Measurements from ENCODE around the gene EZH1.

EZH1 gene

DNA sequence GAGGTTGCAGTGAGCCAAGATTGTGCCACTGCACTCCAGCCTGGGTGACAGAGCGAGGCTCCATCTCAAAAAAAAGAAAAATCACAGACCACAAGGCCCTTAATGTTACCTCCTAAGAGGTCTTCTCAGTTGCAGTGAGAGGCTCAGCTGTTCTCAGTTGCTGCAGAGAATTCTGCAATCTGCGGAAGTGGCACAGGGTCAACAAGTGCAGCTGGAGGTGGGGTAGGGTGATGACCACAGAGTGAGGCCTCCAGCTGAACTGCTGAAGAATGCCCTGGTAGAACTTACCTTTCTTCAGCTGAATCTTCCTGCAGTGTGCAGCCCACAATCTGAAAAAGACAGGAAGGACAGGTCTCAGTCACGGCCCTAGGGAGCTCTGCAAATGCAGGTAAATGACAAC lies 36.3 kb downstream of the EZH1 start:
- Mint-ChIP-seq H3K27me3 (ENCODE audit: low read depth) (no peaks in the 10 kb centered on the region), H3K9me3 (no peaks in the 10 kb centered on the region), H3K4me3 (no peak overlapping the region), H3K4me1 (ENCODE audit: low read depth) (peaks cover 14% of the 10 kb centered on the region), H3K27ac (no peak overlapping the region), H3K36me3 (ENCODE audit: low read depth) (peaks cover 61% of the 10 kb centered on the region)
- DNase-seq (ENCODE audit: low spot score), result no peak

DNA sequence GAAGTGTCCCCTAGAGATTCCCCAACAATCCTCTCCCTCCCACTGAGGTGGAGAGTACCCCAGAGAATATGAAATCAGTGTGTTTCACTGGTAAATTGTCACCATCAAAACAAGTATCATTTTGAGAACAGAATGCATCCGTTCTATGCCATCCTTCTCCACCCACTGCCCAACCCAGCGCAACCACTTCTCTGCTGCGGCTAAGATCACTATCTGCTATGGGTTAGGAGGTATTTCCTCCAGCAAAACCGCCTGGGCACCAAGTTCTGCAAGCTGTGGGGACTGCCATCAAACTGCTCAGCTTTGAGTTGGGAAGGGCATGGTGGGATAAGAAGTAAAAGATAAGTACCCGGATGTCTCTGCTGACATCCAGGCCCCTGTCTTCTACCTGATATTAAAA lies 38.1 kb downstream of the EZH1 start:
- H3K27me3 Mint-ChIP-seq (ENCODE audit: low read depth), result no peaks in the 10 kb centered on the region
- H3K27ac Mint-ChIP-seq, result no peak overlapping the region
- H3K36me3 Mint-ChIP-seq (ENCODE audit: low read depth), result peaks cover 65% of the 10 kb centered on the region
- H3K4me3 Mint-ChIP-seq, result no peak overlapping the region
- peak; percentile 49 for DNase-seq (ENCODE audit: low spot score)
- H3K4me1 Mint-ChIP-seq (ENCODE audit: low read depth), result peaks cover 14% of the 10 kb centered on the region
- H3K9me3 Mint-ChIP-seq, result no peaks in the 10 kb centered on the region

DNA sequence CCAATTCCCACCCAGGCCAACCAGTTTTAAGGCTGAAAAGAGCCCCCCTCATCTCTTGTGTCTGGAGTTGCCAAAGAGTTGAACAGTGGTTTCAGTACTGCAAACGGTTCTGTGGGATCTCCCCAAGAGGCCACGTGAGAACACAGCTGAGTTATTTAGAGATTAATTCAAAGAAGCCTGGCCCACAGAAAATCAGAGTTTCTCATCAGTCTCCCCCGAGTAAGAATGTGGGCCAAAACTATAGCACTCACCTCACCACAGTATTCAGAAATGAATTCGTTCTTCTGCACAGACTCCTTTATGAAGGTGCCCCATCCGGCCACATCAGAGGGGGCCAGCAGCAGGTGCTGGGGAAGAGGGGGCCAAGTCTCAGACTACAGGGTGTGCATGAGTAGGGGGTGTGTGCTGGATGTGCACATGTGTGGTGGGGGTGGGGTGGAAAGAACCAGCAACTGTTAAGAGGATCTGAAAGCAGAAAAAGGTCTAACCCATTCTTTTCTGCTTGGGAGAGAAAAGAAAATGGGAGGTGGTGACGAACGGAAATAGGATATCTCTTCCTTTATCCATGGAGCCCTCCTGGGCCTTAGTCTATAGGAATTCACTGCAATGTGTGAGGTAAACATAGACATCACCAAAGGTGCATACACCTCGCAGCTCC lies 39.9 kb downstream of the EZH1 start:
- Mint-ChIP-seq H3K9me3 (no peaks in the 10 kb centered on the region), H3K4me3 (no peak overlapping the region), H3K27ac (no peak overlapping the region), H3K4me1 (ENCODE audit: low read depth) (peaks cover 14% of the 10 kb centered on the region), H3K27me3 (ENCODE audit: low read depth) (no peaks in the 10 kb centered on the region), H3K36me3 (ENCODE audit: low read depth) (peaks cover 64% of the 10 kb centered on the region)
- peak; percentile 48 for DNase-seq (ENCODE audit: low spot score)

DNA sequence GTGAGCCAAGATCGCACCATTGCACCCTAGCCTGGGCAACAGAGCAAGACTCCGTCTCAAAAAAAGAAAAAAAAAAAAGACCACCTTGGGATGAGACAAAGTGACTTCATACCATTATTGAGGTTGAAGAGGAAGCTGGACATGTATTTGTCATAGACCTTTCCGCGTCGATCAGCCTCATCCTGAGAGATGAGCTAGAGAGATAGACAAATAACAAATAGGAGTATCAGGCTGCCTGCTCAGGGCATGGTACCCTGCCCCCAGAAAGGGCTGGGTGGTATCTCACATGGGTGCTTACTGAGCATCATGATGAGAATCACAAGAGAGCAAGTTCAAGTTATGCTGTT lies 40.4 kb downstream of the EZH1 start:
- peaks cover 14% of the 10 kb centered on the region for H3K4me1 Mint-ChIP-seq (ENCODE audit: low read depth)
- H3K9me3 Mint-ChIP-seq, result no peaks in the 10 kb centered on the region
- no peak for DNase-seq (ENCODE audit: low spot score)
- H3K36me3 Mint-ChIP-seq (ENCODE audit: low read depth), result peaks cover 61% of the 10 kb centered on the region
- H3K27ac Mint-ChIP-seq, result no peak overlapping the region
- H3K27me3 Mint-ChIP-seq (ENCODE audit: low read depth), result no peaks in the 10 kb centered on the region
- no peak overlapping the region for H3K4me3 Mint-ChIP-seq

- H3K4me3 Mint-ChIP-seq, result no peak overlapping the region
- no peak for DNase-seq (ENCODE audit: low spot score)
- H3K36me3 Mint-ChIP-seq (ENCODE audit: low read depth), result peaks cover 45% of the 10 kb centered on the region
- no peaks in the 10 kb centered on the region for H3K9me3 Mint-ChIP-seq
- no peak overlapping the region for H3K27ac Mint-ChIP-seq
- no peaks in the 10 kb centered on the region for H3K27me3 Mint-ChIP-seq (ENCODE audit: low read depth)
- peaks cover 14% of the 10 kb centered on the region for H3K4me1 Mint-ChIP-seq (ENCODE audit: low read depth)
These were observed 42.4 kb downstream of the EZH1 start for GRCh38 chr17:42702446-42702845.

DNA sequence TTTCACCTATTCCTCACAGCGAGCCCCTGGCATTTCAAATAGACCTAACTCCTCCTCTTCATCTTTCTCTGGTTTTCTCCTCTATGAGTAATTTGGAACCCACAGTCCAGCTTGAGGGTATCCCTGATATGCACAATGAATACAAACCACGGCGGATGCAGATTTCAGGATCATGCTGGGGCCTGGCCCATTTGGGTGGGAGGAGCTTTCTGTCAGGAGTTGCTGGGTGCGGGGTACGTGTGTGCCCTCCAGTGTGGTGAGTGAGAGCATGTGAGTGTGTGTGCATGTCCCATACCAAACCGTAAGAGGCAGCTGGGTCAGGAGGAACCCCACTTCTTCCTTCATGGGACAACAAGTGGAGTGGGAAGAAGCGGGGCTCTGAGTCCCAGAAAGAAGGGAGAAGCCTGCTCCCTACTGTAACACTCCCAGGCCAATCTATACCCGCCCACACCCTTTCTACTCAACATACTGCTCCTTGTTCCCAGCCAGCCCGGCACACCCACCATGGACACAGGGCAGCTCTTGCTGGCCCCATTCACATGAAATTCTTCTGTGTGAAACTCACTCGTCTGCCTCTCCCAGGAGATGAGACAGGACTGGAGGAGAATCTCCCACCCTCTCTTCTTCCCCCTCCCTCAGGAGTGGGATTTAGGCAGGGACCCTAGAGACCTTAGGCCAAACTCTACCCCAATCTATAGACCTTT lies 44.1 kb downstream of the EZH1 start:
- Mint-ChIP-seq H3K4me3 (no peak overlapping the region), H3K27ac (no peak overlapping the region), H3K9me3 (no peaks in the 10 kb centered on the region), H3K36me3 (ENCODE audit: low read depth) (peaks cover 38% of the 10 kb centered on the region), H3K4me1 (ENCODE audit: low read depth) (peaks cover 5% of the 10 kb centered on the region), H3K27me3 (ENCODE audit: low read depth) (no peaks in the 10 kb centered on the region)
- no peak for DNase-seq (ENCODE audit: low spot score)

GRCh38 chr17:42699415-42699740 lies 45.5 kb downstream of the EZH1 start:
- H3K9me3 Mint-ChIP-seq, result no peaks in the 10 kb centered on the region
- no peak for DNase-seq (ENCODE audit: low spot score)
- H3K27me3 Mint-ChIP-seq (ENCODE audit: low read depth), result no peaks in the 10 kb centered on the region
- peaks cover 29% of the 10 kb centered on the region for H3K36me3 Mint-ChIP-seq (ENCODE audit: low read depth)
- no peak overlapping the region for H3K4me3 Mint-ChIP-seq
- H3K4me1 Mint-ChIP-seq (ENCODE audit: low read depth), result no peaks in the 10 kb centered on the region
- no peak overlapping the region for H3K27ac Mint-ChIP-seq

- Mint-ChIP-seq H3K4me1 (ENCODE audit: low read depth) (no peaks in the 10 kb centered on the region), H3K4me3 (no peak overlapping the region), H3K27ac (no peak overlapping the region), H3K9me3 (no peaks in the 10 kb centered on the region), H3K36me3 (ENCODE audit: low read depth) (peaks cover 26% of the 10 kb centered on the region), H3K27me3 (ENCODE audit: low read depth) (no peaks in the 10 kb centered on the region)
- no peak for DNase-seq (ENCODE audit: low spot score)
These were observed 46.0 kb downstream of the EZH1 start for GRCh38 chr17:42698736-42699414.

DNA sequence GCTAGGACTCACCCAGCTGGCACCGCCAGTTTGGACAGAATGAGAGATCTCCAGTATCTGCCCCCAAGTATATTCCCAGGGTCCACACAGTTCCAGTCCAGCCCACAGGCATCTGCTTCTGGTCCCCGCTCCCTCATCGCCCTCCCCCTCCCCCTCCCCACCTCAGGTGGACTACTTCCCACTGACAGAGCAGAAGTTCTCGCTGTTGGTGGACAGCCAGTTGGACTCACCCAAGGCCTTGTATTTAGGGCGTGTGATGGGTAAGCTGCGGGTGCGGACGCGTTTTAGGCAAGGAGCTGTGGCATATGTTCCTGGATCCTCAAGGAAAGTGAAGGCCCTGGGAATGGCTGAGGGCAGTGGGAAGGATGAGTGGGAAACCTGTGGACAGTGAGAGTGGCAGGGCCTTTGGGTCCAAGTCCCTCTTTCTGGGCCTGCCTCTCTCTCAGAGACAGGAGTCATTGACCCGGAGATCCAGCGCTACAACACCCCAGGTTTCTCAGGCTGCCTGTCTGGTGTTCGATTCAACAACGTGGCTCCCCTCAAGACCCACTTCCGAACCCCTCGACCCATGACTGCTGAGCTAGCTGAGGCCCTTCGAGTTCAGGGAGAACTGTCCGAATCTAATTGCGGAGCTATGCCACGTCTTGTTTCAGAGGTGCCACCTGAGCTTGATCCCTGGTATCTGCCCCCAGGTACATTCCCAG lies 47.6 kb downstream of the EZH1 start:
- Mint-ChIP-seq H3K4me1 (ENCODE audit: low read depth) (no peaks in the 10 kb centered on the region), H3K27ac (no peak overlapping the region), H3K27me3 (ENCODE audit: low read depth) (no peaks in the 10 kb centered on the region), H3K9me3 (no peaks in the 10 kb centered on the region), H3K36me3 (ENCODE audit: low read depth) (peaks cover 11% of the 10 kb centered on the region), H3K4me3 (no peak overlapping the region)
- DNase-seq (ENCODE audit: low spot score), result no peak

- DNase-seq (ENCODE audit: low spot score), result no peak
- Mint-ChIP-seq H3K27me3 (ENCODE audit: low read depth) (no peaks in the 10 kb centered on the region), H3K27ac (no peak overlapping the region), H3K4me3 (no peak overlapping the region), H3K9me3 (no peaks in the 10 kb centered on the region), H3K4me1 (ENCODE audit: low read depth) (no peaks in the 10 kb centered on the region), H3K36me3 (ENCODE audit: low read depth) (peaks cover 4% of the 10 kb centered on the region)
These were observed 49.3 kb downstream of the EZH1 start for GRCh38 chr17:42695500-42695899.

GRCh38 chr17:42694524-42694923 lies 50.3 kb downstream of the EZH1 start:
- no peaks in the 10 kb centered on the region for H3K4me1 Mint-ChIP-seq (ENCODE audit: low read depth)
- H3K36me3 Mint-ChIP-seq (ENCODE audit: low read depth), result peaks cover 3% of the 10 kb centered on the region
- no peak for DNase-seq (ENCODE audit: low spot score)
- H3K27ac Mint-ChIP-seq, result no peak overlapping the region
- H3K27me3 Mint-ChIP-seq (ENCODE audit: low read depth), result no peaks in the 10 kb centered on the region
- H3K4me3 Mint-ChIP-seq, result no peak overlapping the region
- H3K9me3 Mint-ChIP-seq, result no peaks in the 10 kb centered on the region

- Mint-ChIP-seq H3K27ac (no peak overlapping the region), H3K9me3 (no peaks in the 10 kb centered on the region), H3K4me3 (no peak overlapping the region), H3K27me3 (ENCODE audit: low read depth) (peaks cover 2% of the 10 kb centered on the region), H3K4me1 (ENCODE audit: low read depth) (no peaks in the 10 kb centered on the region), H3K36me3 (ENCODE audit: low read depth) (no peaks in the 10 kb centered on the region)
- DNase-seq (ENCODE audit: low spot score), result no peak
These were observed 52.4 kb downstream of the EZH1 start for GRCh38 chr17:42692489-42692888.

- peaks cover 6% of the 10 kb centered on the region for H3K27me3 Mint-ChIP-seq (ENCODE audit: low read depth)
- no peaks in the 10 kb centered on the region for H3K36me3 Mint-ChIP-seq (ENCODE audit: low read depth)
- H3K9me3 Mint-ChIP-seq, result no peaks in the 10 kb centered on the region
- no peaks in the 10 kb centered on the region for H3K4me1 Mint-ChIP-seq (ENCODE audit: low read depth)
- no peak for DNase-seq (ENCODE audit: low spot score)
- no peak overlapping the region for H3K4me3 Mint-ChIP-seq
- no peak overlapping the region for H3K27ac Mint-ChIP-seq
These were observed 53.8 kb downstream of the EZH1 start for GRCh38 chr17:42691021-42691545.

DNA sequence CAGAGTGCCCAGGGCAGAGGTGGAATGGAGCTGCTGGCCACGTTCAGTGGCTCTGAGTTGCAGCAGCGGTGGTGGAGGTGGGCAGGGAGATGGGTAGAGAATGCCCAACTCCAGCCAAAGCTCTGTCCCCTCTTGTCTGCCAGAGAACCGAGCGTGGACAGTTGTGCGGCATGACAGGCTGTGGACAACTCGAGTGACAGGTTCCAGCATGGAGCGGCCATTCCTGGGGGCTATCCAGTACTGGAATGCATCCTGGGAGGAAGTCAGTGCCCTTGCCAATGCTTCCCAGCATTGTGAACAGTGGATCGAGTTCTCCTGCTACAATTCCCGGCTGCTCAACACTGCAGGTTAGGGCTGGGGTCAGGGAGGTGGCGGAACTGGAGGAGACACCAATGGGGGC lies 54.2 kb downstream of the EZH1 start:
- DNase-seq (ENCODE audit: low spot score), result no peak
- Mint-ChIP-seq H3K36me3 (ENCODE audit: low read depth) (no peaks in the 10 kb centered on the region), H3K4me1 (ENCODE audit: low read depth) (no peaks in the 10 kb centered on the region), H3K4me3 (no peak overlapping the region), H3K27ac (no peak overlapping the region), H3K9me3 (no peaks in the 10 kb centered on the region), H3K27me3 (ENCODE audit: low read depth) (peaks cover 9% of the 10 kb centered on the region)
